Measurements from ENCODE around the gene DDX6.

GRCh38 chr11:118778898-118779297 lies 12.1 kb downstream of the DDX6 start:
- TF ChIP-seq REST (IDR thresholded peaks at IDR 0.05; ENCODE audit: unreplicated experiment) (no peak), CTCF (conservative IDR thresholded peaks at IDR 0.05; ENCODE audit: low read depth in 2 of 2) (no peak)
